PC-3 (cell line): ENCODE data around the gene PIK3R3.

Experiments
- EZH2phosphoT487 ChIP-seq: fragments of 300-600 bp; sonication (generic); IDR thresholded peaks from 2 replicates; pipeline ENCODE4 v1.6.1; 2018; ENCODE audit warnings: mild to moderate bottlenecking, antibody characterized with exemption, low read length, borderline replicate concordance
- TF ChIP-seq, protein P1 (sequence below): fragments of 300-600 bp; sonication (generic); conservative IDR thresholded peaks from 2 replicates; pipeline ENCODE4 v1.5.1; 2017; ENCODE audit warnings: antibody characterized with exemption, low read depth, mild to moderate bottlenecking, low read length

DNA sequence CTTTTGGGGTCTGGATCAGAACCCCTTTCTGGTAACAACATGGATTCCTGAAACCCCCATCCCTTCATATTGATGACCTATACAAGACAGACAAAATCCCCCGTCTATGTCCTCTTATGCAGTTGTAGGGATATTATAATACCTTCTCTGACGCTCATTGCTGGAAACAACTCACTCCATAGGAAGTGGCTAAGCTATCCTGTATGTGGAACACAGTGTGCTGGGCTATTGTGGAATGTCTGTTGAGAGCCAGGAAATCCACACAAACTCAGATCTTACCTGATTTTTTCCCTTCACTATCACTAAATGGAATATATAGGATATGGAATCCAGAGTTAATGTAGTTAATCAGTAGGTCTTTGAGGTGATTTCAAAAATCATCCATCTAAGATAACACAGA lies 17.7 kb upstream of the PIK3R3 start:
- TF ChIP-seq, protein P1, sequence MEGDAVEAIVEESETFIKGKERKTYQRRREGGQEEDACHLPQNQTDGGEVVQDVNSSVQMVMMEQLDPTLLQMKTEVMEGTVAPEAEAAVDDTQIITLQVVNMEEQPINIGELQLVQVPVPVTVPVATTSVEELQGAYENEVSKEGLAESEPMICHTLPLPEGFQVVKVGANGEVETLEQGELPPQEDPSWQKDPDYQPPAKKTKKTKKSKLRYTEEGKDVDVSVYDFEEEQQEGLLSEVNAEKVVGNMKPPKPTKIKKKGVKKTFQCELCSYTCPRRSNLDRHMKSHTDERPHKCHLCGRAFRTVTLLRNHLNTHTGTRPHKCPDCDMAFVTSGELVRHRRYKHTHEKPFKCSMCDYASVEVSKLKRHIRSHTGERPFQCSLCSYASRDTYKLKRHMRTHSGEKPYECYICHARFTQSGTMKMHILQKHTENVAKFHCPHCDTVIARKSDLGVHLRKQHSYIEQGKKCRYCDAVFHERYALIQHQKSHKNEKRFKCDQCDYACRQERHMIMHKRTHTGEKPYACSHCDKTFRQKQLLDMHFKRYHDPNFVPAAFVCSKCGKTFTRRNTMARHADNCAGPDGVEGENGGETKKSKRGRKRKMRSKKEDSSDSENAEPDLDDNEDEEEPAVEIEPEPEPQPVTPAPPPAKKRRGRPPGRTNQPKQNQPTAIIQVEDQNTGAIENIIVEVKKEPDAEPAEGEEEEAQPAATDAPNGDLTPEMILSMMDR: no peak
- no peak for TF ChIP-seq EZH2phosphoT487
